ENCODE data around the gene CAB39L.

GRCh38 chr13:49315756-49316482, 127.9 kb downstream of the CAB39L start:
- TF ChIP-seq, protein P1, sequence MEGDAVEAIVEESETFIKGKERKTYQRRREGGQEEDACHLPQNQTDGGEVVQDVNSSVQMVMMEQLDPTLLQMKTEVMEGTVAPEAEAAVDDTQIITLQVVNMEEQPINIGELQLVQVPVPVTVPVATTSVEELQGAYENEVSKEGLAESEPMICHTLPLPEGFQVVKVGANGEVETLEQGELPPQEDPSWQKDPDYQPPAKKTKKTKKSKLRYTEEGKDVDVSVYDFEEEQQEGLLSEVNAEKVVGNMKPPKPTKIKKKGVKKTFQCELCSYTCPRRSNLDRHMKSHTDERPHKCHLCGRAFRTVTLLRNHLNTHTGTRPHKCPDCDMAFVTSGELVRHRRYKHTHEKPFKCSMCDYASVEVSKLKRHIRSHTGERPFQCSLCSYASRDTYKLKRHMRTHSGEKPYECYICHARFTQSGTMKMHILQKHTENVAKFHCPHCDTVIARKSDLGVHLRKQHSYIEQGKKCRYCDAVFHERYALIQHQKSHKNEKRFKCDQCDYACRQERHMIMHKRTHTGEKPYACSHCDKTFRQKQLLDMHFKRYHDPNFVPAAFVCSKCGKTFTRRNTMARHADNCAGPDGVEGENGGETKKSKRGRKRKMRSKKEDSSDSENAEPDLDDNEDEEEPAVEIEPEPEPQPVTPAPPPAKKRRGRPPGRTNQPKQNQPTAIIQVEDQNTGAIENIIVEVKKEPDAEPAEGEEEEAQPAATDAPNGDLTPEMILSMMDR (IDR thresholded peaks at IDR 0.05): no peak
- TF ChIP-seq POLR2A (IDR thresholded peaks at IDR 0.05): no peak
